ENCODE results near the gene CDC14A.

The CDC14A gene

GRCh38 chr1:100567062-100567461 lies 214.8 kb downstream of the CDC14A start:
- no peak for FAIRE-seq
- no peak for TF ChIP-seq CTCF (IDR thresholded peaks at IDR 0.05; ENCODE audit: insufficient read depth, missing control alignments)

More at GRCh38 chr1:100567062-100567461, 214.8 kb downstream of the CDC14A start:
- no peak for DNase-seq (ENCODE audit: insufficient read length, low spot score)

Measured in D721Med (cell line).